ENCODE measurements around the gene SPACA4.

GRCh38 chr19:48630296-48631063 lies 23.9 kb downstream of the SPACA4 start:
- TF ChIP-seq POLR2A (IDR thresholded peaks at IDR 0.05; ENCODE audit: low read depth) (no peak), CTCF (IDR thresholded peaks at IDR 0.05) (peak in 2 of 3 experiments; percentile 19 to 24), EP300 (IDR thresholded peaks at IDR 0.05) (no peak), POLR2AphosphoS5 (IDR thresholded peaks at IDR 0.05) (peak; percentile 42 to 85)

Data from esophagus muscularis mucosa (tissue), 4 donors.